ENCODE measurements around the gene NHEJ1.

NHEJ1 gene

DNA sequence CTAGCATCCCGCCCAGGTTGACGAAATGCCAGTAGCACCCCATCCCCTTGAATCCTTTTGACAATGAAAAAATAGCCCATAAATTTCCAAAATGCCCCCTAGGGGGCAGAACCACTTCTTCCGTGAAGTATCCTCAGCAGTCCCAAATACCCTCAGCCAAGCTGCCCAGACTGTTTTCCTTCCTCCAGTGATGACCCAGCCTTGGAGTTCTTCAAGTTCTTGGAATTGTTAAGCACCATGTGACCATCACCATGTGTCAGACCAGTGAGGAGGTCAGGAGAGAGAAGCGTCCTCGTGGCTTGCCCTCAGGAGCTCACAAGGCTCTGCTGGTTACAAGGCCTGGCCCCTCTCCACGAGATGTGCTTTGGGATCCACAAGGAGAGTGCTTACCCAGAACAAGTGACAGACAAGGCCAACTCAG, 10.6 kb upstream of the NHEJ1 start:
- H3K4me3 ChIP-seq (replicated peaks in 1 of 2; ENCODE audit: low read depth in 2 of 2, low read length in 2 of 2), result no peak overlapping the region
- peak; percentile 85 to 93 for DNase-seq (ENCODE audit: low read depth in 2 of 2)

GRCh38 chr2:219169930-219170654, 9.5 kb upstream of the NHEJ1 start, which contains the start of gene SLC23A3:
SLC23A3 (minus strand) TSS chr2:219170029; CDS start chr2:219169984, 45 bp downstream.
- H3K4me3 ChIP-seq (replicated peaks in 1 of 2; ENCODE audit: low read depth in 2 of 2, low read length in 2 of 2), result no peak within 1 kb of the TSS
- TF ChIP-seq CTCF (IDR thresholded peaks at IDR 0.05; ENCODE audit: low read depth, low read length), result no peak
- no peak for DNase-seq (ENCODE audit: low read depth in 2 of 2)

More for the DNA sequence above, 10.6 kb upstream of the NHEJ1 start:
- TF ChIP-seq CTCF (IDR thresholded peaks at IDR 0.05; ENCODE audit: low read depth, low read length), result peak; percentile 72

DNA sequence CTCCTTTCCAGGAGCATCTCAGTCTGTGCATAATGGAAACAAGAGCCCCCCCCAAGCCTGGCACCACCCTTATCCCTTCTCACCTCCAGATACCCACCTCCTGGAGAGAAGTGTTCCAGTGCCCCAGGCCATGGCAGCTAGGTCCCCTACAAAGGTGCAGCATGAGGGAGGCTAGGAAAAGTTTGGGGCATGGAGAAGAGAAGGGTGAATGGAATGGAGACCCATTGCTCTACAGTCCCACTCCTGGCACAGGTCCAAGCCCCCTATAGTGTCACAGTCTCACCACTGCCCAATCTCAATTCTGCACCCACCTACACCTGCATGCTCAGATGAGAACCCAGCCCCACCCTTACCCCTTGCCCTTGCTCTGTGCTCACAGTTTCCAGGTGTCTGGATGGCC, 8.3 kb upstream of the NHEJ1 start:
- no peak overlapping the region for H3K4me3 ChIP-seq (replicated peaks in 1 of 2; ENCODE audit: low read depth in 2 of 2, low read length in 2 of 2)
- TF ChIP-seq CTCF (IDR thresholded peaks at IDR 0.05; ENCODE audit: low read depth, low read length), result no peak
- DNase-seq (ENCODE audit: low read depth in 2 of 2), result no peak

- TF ChIP-seq CTCF (IDR thresholded peaks at IDR 0.05; ENCODE audit: low read depth, low read length), result no peak
- peak in 1 of 2 donors; percentile 20 for DNase-seq (ENCODE audit: low read depth in 2 of 2)
Observed at GRCh38 chr2:219168526-219168925, 7.9 kb upstream of the NHEJ1 start.

GRCh38 chr2:219167997-219168396, 7.4 kb upstream of the NHEJ1 start:
- DNase-seq (ENCODE audit: low read depth in 2 of 2), result no peak
- no peak for TF ChIP-seq CTCF (IDR thresholded peaks at IDR 0.05; ENCODE audit: low read depth, low read length)
- H3K4me3 ChIP-seq (replicated peaks in 1 of 2; ENCODE audit: low read depth in 2 of 2, low read length in 2 of 2), result no peak overlapping the region

More at GRCh38 chr2:219168526-219168925, 7.9 kb upstream of the NHEJ1 start:
- no peak overlapping the region for H3K4me3 ChIP-seq (replicated peaks in 1 of 2; ENCODE audit: low read depth in 2 of 2, low read length in 2 of 2)

DNA sequence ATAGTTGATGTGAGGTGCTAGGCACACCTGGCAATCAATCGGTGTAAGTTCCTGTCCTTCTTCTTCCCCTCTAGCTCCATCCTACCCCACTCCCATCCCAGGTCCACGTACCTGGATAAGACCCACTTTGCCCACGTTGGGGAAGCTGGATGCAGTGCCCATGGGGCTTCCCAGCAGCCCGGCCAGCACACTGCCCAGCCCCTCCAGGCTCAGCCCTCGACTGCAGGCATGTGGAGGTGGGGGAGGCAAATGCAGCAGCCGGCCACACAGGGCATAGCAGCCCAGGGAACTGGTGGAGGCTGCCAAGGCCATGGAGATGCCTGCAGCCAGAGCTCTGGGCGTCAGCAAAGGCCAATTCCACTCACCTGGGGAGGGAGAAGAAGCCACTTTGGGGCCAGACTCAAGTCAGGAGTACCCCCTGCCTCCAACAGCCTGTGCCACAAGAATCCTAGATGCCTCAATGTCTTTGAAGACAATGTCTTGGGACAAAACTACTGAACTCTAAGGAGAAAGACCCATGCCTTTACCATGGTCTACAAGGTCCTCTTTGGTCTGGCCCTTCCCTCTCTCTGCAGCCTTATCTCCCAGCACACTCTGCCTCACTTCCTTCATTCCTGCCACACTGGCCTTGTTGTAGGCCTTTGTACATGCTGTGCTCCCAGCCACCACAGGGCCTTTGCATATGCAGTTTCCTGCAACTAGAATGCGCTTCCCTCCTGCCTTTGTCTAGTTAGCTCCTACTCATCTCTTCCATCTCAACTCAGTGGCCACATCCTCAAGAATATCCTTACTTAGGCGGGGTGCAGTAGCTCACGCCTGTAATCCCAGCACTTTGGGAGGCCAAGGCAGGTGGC, 4.7 kb upstream of the NHEJ1 start:
- TF ChIP-seq CTCF (IDR thresholded peaks at IDR 0.05; ENCODE audit: low read depth, low read length), result no peak
- H3K4me3 ChIP-seq (replicated peaks in 1 of 2; ENCODE audit: low read depth in 2 of 2, low read length in 2 of 2), result no peak overlapping the region
- no peak for DNase-seq (ENCODE audit: low read depth in 2 of 2)
